Neural cell (in vitro differentiated cells): Measurements from ENCODE around the gene IL13RA2. TPM values are rescaled to one million over a fixed set of nuclear protein-coding genes. Genes with fewer than 3 reads are reported as not detected.

Experiments used
- H2AFZ ChIP-seq: fragments of 200-600, 300-800 bp; sonication (generic), shearing (Covaris generic); 2 replicates; pipeline ENCODE4 v1.6.0; 2014; ENCODE audit warnings: low read depth, mild to moderate bottlenecking, antibody characterized with exemption, low read length, moderate library complexity
- H3F3A ChIP-seq: fragments of 200-600 bp; shearing (Covaris generic); 2 replicates; pipeline ENCODE4 v1.6.1; 2016; ENCODE audit warnings: mild to moderate bottlenecking, moderate library complexity, mixed read lengths, antibody characterized with exemption, low read length; ENCODE audit not compliant: insufficient read depth, poor library complexity, severe bottlenecking
- H3K27ac ChIP-seq: fragments of 200-600, 300-800 bp; sonication (generic), shearing (Covaris generic); 2 replicates; pipeline ENCODE4 v1.5.1; 2014; ENCODE audit warnings: mild to moderate bottlenecking, low read length, moderate library complexity
- H3K27me3 ChIP-seq: fragments of 300-800, 200-600 bp; sonication (generic), shearing (Covaris generic); 2 replicates; pipeline ENCODE4 v1.6.0; 2014; ENCODE audit warnings: mild to moderate bottlenecking, low read depth, low read length, moderate library complexity; ENCODE audit not compliant: insufficient read depth
- H3K36me3 ChIP-seq: fragments of 300-800, 200-600 bp; sonication (generic), shearing (Covaris generic); 2 replicates; pipeline ENCODE4 v1.5.1; 2014; ENCODE audit warnings: mild to moderate bottlenecking, antibody characterized with exemption, low read length, moderate library complexity; ENCODE audit not compliant: insufficient read depth
- H3K4me2 ChIP-seq: fragments of 300-800, 200-600 bp; sonication (generic), shearing (Covaris generic); 2 replicates; pipeline ENCODE4 v1.6.0; 2014; ENCODE audit warnings: mild to moderate bottlenecking, low read length
- H3K4me3 ChIP-seq: fragments of 300-800, 200-600 bp; sonication (generic), shearing (Covaris generic); 2 replicates; pipeline ENCODE4 v1.5.1; 2014; ENCODE audit warnings: mild to moderate bottlenecking, low read length, moderate library complexity
- H3K79me2 ChIP-seq: fragments of 200-600 bp; shearing (Covaris generic); replicated peaks from 2 replicates; pipeline ENCODE4 v1.6.0; 2014; ENCODE audit warnings: mild to moderate bottlenecking, low read length, moderate library complexity; ENCODE audit not compliant: insufficient read depth
- H3K9ac ChIP-seq: fragments of 300-800, 200-600 bp; sonication (generic), shearing (Covaris generic); 2 replicates; pipeline ENCODE4 v1.6.1; 2016; ENCODE audit warnings: mild to moderate bottlenecking, low read length, mixed read lengths
- H3K9me2 ChIP-seq: fragments of 200-600 bp; shearing (Covaris generic); 2 replicates; pipeline ENCODE4 v1.6.1; 2016; ENCODE audit warnings: mild to moderate bottlenecking, low read length, mixed read lengths; ENCODE audit not compliant: insufficient read depth
- H3K9me3 ChIP-seq: fragments of 200-600, 300-800 bp; sonication (generic), shearing (Covaris generic); 2 replicates; pipeline ENCODE4 v1.6.1; 2016; ENCODE audit warnings: mild to moderate bottlenecking, mixed run types, low read length, moderate library complexity, mixed read lengths
- H4K20me1 ChIP-seq: fragments of 200-600 bp; shearing (Covaris generic); 2 replicates; pipeline ENCODE4 v1.6.1; 2016; ENCODE audit warnings: mild to moderate bottlenecking, mixed run types; ENCODE audit not compliant: insufficient read depth
- CTCF ChIP-seq: fragments of 450-650 bp; IDR thresholded peaks from 2 replicates; pipeline ENCODE4 v1.5.1; 2014; ENCODE audit warnings: antibody characterized with exemption, mild to moderate bottlenecking, moderate library complexity; ENCODE audit not compliant: poor library complexity, severe bottlenecking
- EP300 ChIP-seq: fragments of 450-650 bp; conservative IDR thresholded peaks from 2 replicates; pipeline ENCODE4 v1.6.1; 2014; ENCODE audit warnings: antibody characterized with exemption, mild to moderate bottlenecking, moderate library complexity; ENCODE audit not compliant: poor library complexity, severe bottlenecking
- EZH2 ChIP-seq: fragments of 200-600, 300-800 bp; shearing (Covaris generic), sonication (generic); IDR thresholded peaks from 2 replicates; pipeline ENCODE4 v1.6.1; 2014; ENCODE audit warnings: antibody characterized with exemption, low read length, borderline replicate concordance, mild to moderate bottlenecking; ENCODE audit not compliant: insufficient read depth, poor library complexity, severe bottlenecking
- MXI1 ChIP-seq: fragments of 450-650 bp; conservative IDR thresholded peaks from 2 replicates; pipeline ENCODE4 v1.6.1; 2014; ENCODE audit warnings: antibody characterized with exemption, mild to moderate bottlenecking; ENCODE audit not compliant: poor library complexity, severe bottlenecking
- POLR2AphosphoS5 ChIP-seq: IDR thresholded peaks from 2 replicates; pipeline ENCODE4 v1.6.1; 2012
- RAD21 ChIP-seq: fragments of 450-650 bp; conservative IDR thresholded peaks from 2 replicates; pipeline ENCODE4 v1.6.1; 2014; ENCODE audit warnings: antibody characterized with exemption, mild to moderate bottlenecking, moderate library complexity
- SMC3 ChIP-seq: fragments of 450-650 bp; conservative IDR thresholded peaks from 2 replicates; pipeline ENCODE4 v1.6.1; 2014; ENCODE audit warnings: antibody characterized with exemption, mild to moderate bottlenecking, moderate library complexity; ENCODE audit not compliant: poor library complexity
- TAF1 ChIP-seq: IDR thresholded peaks from 2 replicates; pipeline ENCODE4 v1.6.1; 2012; ENCODE audit warnings: low read depth
- polyA plus RNA-seq: library from polyadenylated mRNA; depleted of rRNA; stranded (reverse); fragments of >200 nt; gene quantifications from 2 replicates; pipeline ENCODE4 v1.2.3, GENCODE V29; 2014
- TF ChIP-seq, protein P1 (sequence below): IDR thresholded peaks from 2 replicates; pipeline ENCODE4 v1.6.1; 2012; ENCODE audit warnings: borderline replicate concordance

Gene IL13RA2
- polyA plus RNA-seq, 1 donor from 2014 or later = 1.4 TPM

GRCh38 chrX:115060013-115060412, 42.6 kb upstream of the IL13RA2 start:
- Histone ChIP-seq H3K9ac (no peak overlapping the region), H4K20me1 (no peaks in the 10 kb centered on the region), H2AFZ (no peak overlapping the region), H3F3A (no peaks in the 10 kb centered on the region), H3K27ac (no peak overlapping the region), H3K79me2 (no peaks in the 10 kb centered on the region), H3K9me3 (no peaks in the 10 kb centered on the region), H3K9me2 (no peaks in the 10 kb centered on the region), H3K36me3 (no peaks in the 10 kb centered on the region), H3K4me3 (no peak overlapping the region), H3K4me2 (no peak overlapping the region), H3K27me3 (no peaks in the 10 kb centered on the region)
- TF ChIP-seq, protein P1, sequence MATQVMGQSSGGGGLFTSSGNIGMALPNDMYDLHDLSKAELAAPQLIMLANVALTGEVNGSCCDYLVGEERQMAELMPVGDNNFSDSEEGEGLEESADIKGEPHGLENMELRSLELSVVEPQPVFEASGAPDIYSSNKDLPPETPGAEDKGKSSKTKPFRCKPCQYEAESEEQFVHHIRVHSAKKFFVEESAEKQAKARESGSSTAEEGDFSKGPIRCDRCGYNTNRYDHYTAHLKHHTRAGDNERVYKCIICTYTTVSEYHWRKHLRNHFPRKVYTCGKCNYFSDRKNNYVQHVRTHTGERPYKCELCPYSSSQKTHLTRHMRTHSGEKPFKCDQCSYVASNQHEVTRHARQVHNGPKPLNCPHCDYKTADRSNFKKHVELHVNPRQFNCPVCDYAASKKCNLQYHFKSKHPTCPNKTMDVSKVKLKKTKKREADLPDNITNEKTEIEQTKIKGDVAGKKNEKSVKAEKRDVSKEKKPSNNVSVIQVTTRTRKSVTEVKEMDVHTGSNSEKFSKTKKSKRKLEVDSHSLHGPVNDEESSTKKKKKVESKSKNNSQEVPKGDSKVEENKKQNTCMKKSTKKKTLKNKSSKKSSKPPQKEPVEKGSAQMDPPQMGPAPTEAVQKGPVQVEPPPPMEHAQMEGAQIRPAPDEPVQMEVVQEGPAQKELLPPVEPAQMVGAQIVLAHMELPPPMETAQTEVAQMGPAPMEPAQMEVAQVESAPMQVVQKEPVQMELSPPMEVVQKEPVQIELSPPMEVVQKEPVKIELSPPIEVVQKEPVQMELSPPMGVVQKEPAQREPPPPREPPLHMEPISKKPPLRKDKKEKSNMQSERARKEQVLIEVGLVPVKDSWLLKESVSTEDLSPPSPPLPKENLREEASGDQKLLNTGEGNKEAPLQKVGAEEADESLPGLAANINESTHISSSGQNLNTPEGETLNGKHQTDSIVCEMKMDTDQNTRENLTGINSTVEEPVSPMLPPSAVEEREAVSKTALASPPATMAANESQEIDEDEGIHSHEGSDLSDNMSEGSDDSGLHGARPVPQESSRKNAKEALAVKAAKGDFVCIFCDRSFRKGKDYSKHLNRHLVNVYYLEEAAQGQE = no peak

GRCh38 chrX:115058276-115058675, 40.9 kb upstream of the IL13RA2 start:
- H2AFZ ChIP-seq = no peak overlapping the region
- H3K9ac ChIP-seq = no peak overlapping the region
- H3K4me3 ChIP-seq = no peak overlapping the region
- no peak overlapping the region for H3K27ac ChIP-seq
- no peaks in the 10 kb centered on the region for H4K20me1 ChIP-seq
- no peak overlapping the region for H3K4me2 ChIP-seq
- H3F3A ChIP-seq = no peaks in the 10 kb centered on the region
- no peaks in the 10 kb centered on the region for H3K36me3 ChIP-seq
- H3K79me2 ChIP-seq = no peaks in the 10 kb centered on the region
- TF ChIP-seq RAD21 (no peak), EP300 (no peak), SMC3 (no peak), TAF1 (no peak), MXI1 (no peak), CTCF (no peak), EZH2 (no peak), POLR2AphosphoS5 (no peak)
- TF ChIP-seq, protein P1 = no peak
- no peaks in the 10 kb centered on the region for H3K9me3 ChIP-seq
- no peaks in the 10 kb centered on the region for H3K27me3 ChIP-seq
- no peaks in the 10 kb centered on the region for H3K9me2 ChIP-seq
